HG03521 (cell line): Measurements from ENCODE around the gene SERAC1.

Source experiments
- ATAC-seq: cut with Tn5 transposase; IDR thresholded peaks from one replicate; pipeline ENCODE4 v1.9.1; 2021; ENCODE audit warnings: mild to moderate bottlenecking, moderate library complexity; ENCODE audit not compliant: unreplicated experiment

The SERAC1 gene

GRCh38 chr6:158060455-158061360 lies 107.4 kb downstream of the SERAC1 start:
- no peak for ATAC-seq
